K562 (cell line): ENCODE data around the gene RPL36AL. TPM values are rescaled to one million over a fixed set of nuclear protein-coding genes. Genes with fewer than 3 reads are reported as not detected.
A peak's percentile ranks its signal among the peaks of the same experiment; 100 is the strongest.

Experiments used
- BMI1 ChIP-seq: fragments of 150-350 bp; IDR thresholded peaks from 2 replicates; pipeline ENCODE4 v1.6.1; 2014; ENCODE audit warnings: low read length
- E2F6 ChIP-seq, 2 experiments: IDR thresholded peaks; 2 replicates each; pipeline ENCODE4 v1.6.1; 2011; ENCODE audit warnings: borderline replicate concordance in 1 of 2, control low read depth in 1 of 2, low read depth in 1 of 2, low read length in 1 of 2, mild to moderate bottlenecking in 1 of 2, mixed read lengths in 1 of 2, moderate library complexity in 1 of 2; ENCODE audit not compliant: insufficient read depth in 1 of 2, insufficient read length in 1 of 2, poor library complexity in 1 of 2, severe bottlenecking in 1 of 2; ENCODE audit errors: extremely low read depth in 1 of 2
- ETV6 ChIP-seq, 3 experiments: fragments of 150-350 bp in 1 of 3; sonication (generic) in 1 of 3; formaldehyde crosslinking in 1 of 3; IDR thresholded peaks; 2 replicates each; pipeline versions ENCODE4 v1.6.1 to v1.8.0; 2014 to 2022; ENCODE audit warnings: borderline replicate concordance in 2 of 3, low read depth in 2 of 3, antibody characterized with exemption in 1 of 3, low read length in 1 of 3, mild to moderate bottlenecking in 1 of 3, missing genetic modification reagents in 1 of 3
- EZH2 ChIP-seq: IDR thresholded peaks from 2 replicates; pipeline ENCODE4 v1.6.1; 2012; ENCODE audit warnings: low read depth, mild to moderate bottlenecking, inconsistent platforms, low read length, borderline replicate concordance
- HMG20A ChIP-seq: fragments of 450-650 bp; formaldehyde crosslinking; conservative IDR thresholded peaks from 2 replicates; pipeline ENCODE4 v1.4.0; 2020; ENCODE audit warnings: mild to moderate bottlenecking, mixed read lengths
- HNRNPL ChIP-seq: fragments of 200-400 bp; formaldehyde crosslinking; IDR thresholded peaks from 2 replicates; pipeline ENCODE4 v1.6.1; 2017; ENCODE audit warnings: low read depth, mild to moderate bottlenecking, low read length
- MYBL2 ChIP-seq, 2 experiments: fragments of 450-650 bp in 1 of 2; sonication (generic) in 1 of 2; formaldehyde crosslinking in 1 of 2; IDR thresholded peaks; 2 replicates each; pipeline versions ENCODE4 v1.6.1 to v1.8.1; 2017 to 2022; ENCODE audit warnings: borderline replicate concordance in 1 of 2, inconsistent platforms in 1 of 2, low read depth in 1 of 2, mild to moderate bottlenecking in 1 of 2, missing genetic modification reagents in 1 of 2, moderate library complexity in 1 of 2
- NCOA1 ChIP-seq: fragments of 450-650 bp; IDR thresholded peaks from 2 replicates; pipeline ENCODE4 v1.6.1; 2016; ENCODE audit warnings: low read depth
- PATZ1 ChIP-seq: fragments of 250-450 bp; sonication (Bioruptor Pico); IDR thresholded peaks from 2 replicates; pipeline ENCODE4 v1.5.0; 2020; ENCODE audit warnings: mild to moderate bottlenecking, borderline replicate concordance
- PCBP1 ChIP-seq: fragments of 200-400 bp; formaldehyde crosslinking; IDR thresholded peaks from 2 replicates; pipeline ENCODE4 v1.6.1; 2018; ENCODE audit warnings: mild to moderate bottlenecking, low read depth, low read length; ENCODE audit not compliant: poor library complexity, severe bottlenecking
- RBM34 ChIP-seq: fragments of 200-400 bp; formaldehyde crosslinking; IDR thresholded peaks from 2 replicates; pipeline ENCODE4 v1.6.1; 2018; ENCODE audit warnings: low read length, borderline replicate concordance; ENCODE audit not compliant: insufficient read depth
- RCOR1 ChIP-seq, 2 experiments: IDR thresholded peaks; 2 replicates each; pipeline ENCODE4 v1.6.1; 2012; ENCODE audit warnings: low read depth in 2 of 2, low read length in 2 of 2, borderline replicate concordance in 1 of 2, improper control_type of control experiment in 1 of 2
- SIRT6 ChIP-seq: IDR thresholded peaks from one replicate; pipeline ENCODE4 v1.6.1; 2012; ENCODE audit warnings: low read depth, mild to moderate bottlenecking, control low read depth, inconsistent platforms, low read length, moderate library complexity
- SLC30A9 ChIP-seq: fragments of 250-450 bp; sonication (Bioruptor Pico); IDR thresholded peaks from 2 replicates; pipeline ENCODE4 v1.8.0; 2022; ENCODE audit warnings: mild to moderate bottlenecking, moderate library complexity
- TEAD4 ChIP-seq, 2 experiments: sonication (generic) in 1 of 2; formaldehyde crosslinking in 1 of 2; IDR thresholded peaks; 2 replicates each; pipeline versions ENCODE4 v1.6.1 to v1.8.0; 2012 to 2022; ENCODE audit warnings: borderline replicate concordance in 1 of 2, inconsistent platforms in 1 of 2, low read length in 1 of 2, mild to moderate bottlenecking in 1 of 2, missing genetic modification reagents in 1 of 2
- ZNF174 ChIP-seq: fragments of 250-450 bp; sonication (Bioruptor Pico); IDR thresholded peaks from 2 replicates; pipeline ENCODE4 v1.4.0; 2020; ENCODE audit warnings: mild to moderate bottlenecking
- ZNF217 ChIP-seq: sonication (generic); formaldehyde crosslinking; IDR thresholded peaks from 2 replicates; pipeline ENCODE4 v1.8.0; 2022; ENCODE audit warnings: mild to moderate bottlenecking, missing genetic modification reagents
- ZNF354B ChIP-seq: fragments of 250-450 bp; sonication (Bioruptor Pico); IDR thresholded peaks from 2 replicates; pipeline ENCODE4 v1.4.0; 2020
- ZNF512 ChIP-seq: IDR thresholded peaks from 2 replicates; pipeline ENCODE4 v1.6.1; 2016; ENCODE audit warnings: missing genetic modification characterization, missing compliant biosample characterization
- ZNF551 ChIP-seq: fragments of 250-450 bp; sonication (Bioruptor Pico); IDR thresholded peaks from 2 replicates; pipeline ENCODE4 v1.5.0; 2021; ENCODE audit warnings: mild to moderate bottlenecking, moderate library complexity
- polyA plus RNA-seq, 8 experiments: library from polyadenylated mRNA; depleted of rRNA in 4 of 8; stranded (reverse) in 5 of 8; unstranded in 3 of 8; fragments of >200 nt; fragmentation: Nextera tagmentation in 2 of 8; fragmentation: Illumina TruSeq in 1 of 8; extraction: Ambion mirVana in 2 of 8; extraction: Trizol in 1 of 8; gene quantifications; 2 replicates each; pipeline versions ENCODE4 v1.2.1 to v1.2.3, GENCODE V29; 2011 to 2014; ENCODE audit warnings: inconsistent platforms in 1 of 8, missing spikeins in 1 of 8
- total RNA-seq, 7 experiments: library from RNA; depleted of rRNA in 6 of 7; stranded (reverse); fragments of >200 nt in 6 of 7; fragmentation: Illumina TruSeq in 2 of 7; extraction: Trizol in 2 of 7; gene quantifications; 2 replicates each; pipeline versions ENCODE4 v1.2.1 to v1.2.3, GENCODE V29; 2011 to 2021; ENCODE audit warnings: low replicate concordance in 1 of 7

RPL36AL gene
- total and polyA plus RNA-seq, 9 of the 15 experiments (the other 6 are each of a cell fraction or from before 2014, with no cell fraction given): 146 to 674 (median 360) TPM

GRCh38 chr14:49620182-49621113 lies at the start of gene RPL36AL, which contains the start of gene MGAT2 (continued):
- no peak for TF ChIP-seq TEAD4 (IDR thresholded peaks at IDR 0.05; ENCODE audit: low read length)
- no peak for TF ChIP-seq TEAD4 (CRISPR knock-in tag; IDR thresholded peaks at IDR 0.05; ENCODE audit: borderline replicate concordance)
- no peak for TF ChIP-seq ETV6 (IDR thresholded peaks at IDR 0.05; ENCODE audit: borderline replicate concordance in 1 of 2, low read depth in 2 of 2, low read length in 1 of 2)
- TF ChIP-seq ETV6 (CRISPR knock-in tag; IDR thresholded peaks at IDR 0.05; ENCODE audit: borderline replicate concordance): no peak
- TF ChIP-seq PCBP1: no peak
- peak in 1 of 2 experiments; percentile 76 for TF ChIP-seq E2F6 (IDR thresholded peaks at IDR 0.05; ENCODE audit: borderline replicate concordance in 1 of 2, extremely low read depth in 1 of 2, insufficient read depth in 1 of 2, insufficient read length in 1 of 2, low read depth in 1 of 2, low read length in 1 of 2, poor library complexity in 1 of 2, severe bottlenecking in 1 of 2)
- TF ChIP-seq EZH2: no peak
- no peak for TF ChIP-seq ZNF512 (tag)
- no peak for TF ChIP-seq ZNF354B
- TF ChIP-seq BMI1: no peak
- peak; percentile 22; the same call in 1 of the 2 replicates for TF ChIP-seq NCOA1
- TF ChIP-seq SLC30A9 (CRISPR knock-in tag): no peak
- no peak for TF ChIP-seq HMG20A
- TF ChIP-seq MYBL2 (IDR thresholded peaks at IDR 0.05; ENCODE audit: low read depth): no peak; the same call in 1 of the 2 replicates
- no peak for TF ChIP-seq MYBL2 (CRISPR knock-in tag; IDR thresholded peaks at IDR 0.05; ENCODE audit: borderline replicate concordance)
- TF ChIP-seq HNRNPL: no peak
- TF ChIP-seq ZNF174: no peak
- no peak for TF ChIP-seq RBM34
- TF ChIP-seq RCOR1 (IDR thresholded peaks at IDR 0.05; ENCODE audit: borderline replicate concordance in 1 of 2, low read depth in 2 of 2, low read length in 2 of 2): 0 out of 4 replicates have a peak, but pooled peaks of 1 of the 2 experiments have one; percentile 7
- no peak for TF ChIP-seq ZNF551 (CRISPR knock-in tag)
- no peak for TF ChIP-seq PATZ1 (CRISPR knock-in tag)
- no peak for TF ChIP-seq ZNF217 (CRISPR knock-in tag)
- no peak for TF ChIP-seq SIRT6
